K562 (cell line): ENCODE measurements around the gene TIMM17A. TPM values are rescaled to one million over a fixed set of nuclear protein-coding genes. Genes with fewer than 3 reads are reported as not detected.

Experiments used
- CSDE1 ChIP-seq, 2 experiments: fragments of 450-650 bp; IDR thresholded peaks; 2 replicates each; pipeline ENCODE4 v1.6.1; 2016; ENCODE audit warnings: mild to moderate bottlenecking in 1 of 2
- HDGF ChIP-seq: fragments of 450-650 bp; IDR thresholded peaks from 2 replicates; pipeline ENCODE4 v1.6.1; 2016
- HNRNPK ChIP-seq: fragments of 200-400 bp; formaldehyde crosslinking; IDR thresholded peaks from one replicate; pipeline ENCODE4 v1.6.1; 2018; ENCODE audit warnings: mild to moderate bottlenecking, low read depth, low read length; ENCODE audit not compliant: poor library complexity, severe bottlenecking
- ZNF436 ChIP-seq: fragments of 250-450, 450-650 bp; sonication (Bioruptor Pico); formaldehyde crosslinking; IDR thresholded peaks from 2 replicates; pipeline ENCODE4 v1.7.0; 2020; ENCODE audit warnings: mild to moderate bottlenecking
- polyA plus RNA-seq, 8 experiments: library from polyadenylated mRNA; depleted of rRNA in 4 of 8; stranded (reverse) in 5 of 8; unstranded in 3 of 8; fragments of >200 nt; fragmentation: Nextera tagmentation in 2 of 8; fragmentation: Illumina TruSeq in 1 of 8; extraction: Ambion mirVana in 2 of 8; extraction: Trizol in 1 of 8; gene quantifications; 2 replicates each; pipeline versions ENCODE4 v1.2.1 to v1.2.3, GENCODE V29; 2011 to 2014; ENCODE audit warnings: inconsistent platforms in 1 of 8, missing spikeins in 1 of 8
- total RNA-seq, 7 experiments: library from RNA; depleted of rRNA in 6 of 7; stranded (reverse); fragments of >200 nt in 6 of 7; fragmentation: Illumina TruSeq in 2 of 7; extraction: Trizol in 2 of 7; gene quantifications; 2 replicates each; pipeline versions ENCODE4 v1.2.1 to v1.2.3, GENCODE V29; 2011 to 2021; ENCODE audit warnings: low replicate concordance in 1 of 7
- TF ChIP-seq, protein P1 (sequence below), 2 experiments: fragments of 450-650 bp; IDR thresholded peaks; 2 replicates each; pipeline ENCODE4 v1.6.1; 2016; ENCODE audit warnings: mild to moderate bottlenecking in 2 of 2, borderline replicate concordance in 1 of 2, low read depth in 1 of 2, moderate library complexity in 1 of 2
- TF ChIP-seq, protein P2 (sequence below): fragments of 450-650 bp; IDR thresholded peaks from 2 replicates; pipeline ENCODE4 v1.6.1; 2018; ENCODE audit not compliant: partially characterized antibody
- TF ChIP-seq, protein P3 (sequence below): sonication (generic); formaldehyde crosslinking; IDR thresholded peaks from 2 replicates; pipeline ENCODE4 v1.8.0; 2022; ENCODE audit warnings: mild to moderate bottlenecking, low read depth, missing genetic modification reagents

The TIMM17A gene
- total and polyA plus RNA-seq, 9 of the 15 experiments (the other 6 are each of a cell fraction or from before 2014, with no cell fraction given): 116 to 744 (median 180) TPM

GRCh38 chr1:202014060-202014459 is 58.8 kb downstream of the TIMM17A start (continued):
- TF ChIP-seq HNRNPK (no peak), ZNF436 (no peak), CSDE1 (IDR thresholded peaks at IDR 0.05) (no peak), HDGF (no peak)
- TF ChIP-seq, protein P1, sequence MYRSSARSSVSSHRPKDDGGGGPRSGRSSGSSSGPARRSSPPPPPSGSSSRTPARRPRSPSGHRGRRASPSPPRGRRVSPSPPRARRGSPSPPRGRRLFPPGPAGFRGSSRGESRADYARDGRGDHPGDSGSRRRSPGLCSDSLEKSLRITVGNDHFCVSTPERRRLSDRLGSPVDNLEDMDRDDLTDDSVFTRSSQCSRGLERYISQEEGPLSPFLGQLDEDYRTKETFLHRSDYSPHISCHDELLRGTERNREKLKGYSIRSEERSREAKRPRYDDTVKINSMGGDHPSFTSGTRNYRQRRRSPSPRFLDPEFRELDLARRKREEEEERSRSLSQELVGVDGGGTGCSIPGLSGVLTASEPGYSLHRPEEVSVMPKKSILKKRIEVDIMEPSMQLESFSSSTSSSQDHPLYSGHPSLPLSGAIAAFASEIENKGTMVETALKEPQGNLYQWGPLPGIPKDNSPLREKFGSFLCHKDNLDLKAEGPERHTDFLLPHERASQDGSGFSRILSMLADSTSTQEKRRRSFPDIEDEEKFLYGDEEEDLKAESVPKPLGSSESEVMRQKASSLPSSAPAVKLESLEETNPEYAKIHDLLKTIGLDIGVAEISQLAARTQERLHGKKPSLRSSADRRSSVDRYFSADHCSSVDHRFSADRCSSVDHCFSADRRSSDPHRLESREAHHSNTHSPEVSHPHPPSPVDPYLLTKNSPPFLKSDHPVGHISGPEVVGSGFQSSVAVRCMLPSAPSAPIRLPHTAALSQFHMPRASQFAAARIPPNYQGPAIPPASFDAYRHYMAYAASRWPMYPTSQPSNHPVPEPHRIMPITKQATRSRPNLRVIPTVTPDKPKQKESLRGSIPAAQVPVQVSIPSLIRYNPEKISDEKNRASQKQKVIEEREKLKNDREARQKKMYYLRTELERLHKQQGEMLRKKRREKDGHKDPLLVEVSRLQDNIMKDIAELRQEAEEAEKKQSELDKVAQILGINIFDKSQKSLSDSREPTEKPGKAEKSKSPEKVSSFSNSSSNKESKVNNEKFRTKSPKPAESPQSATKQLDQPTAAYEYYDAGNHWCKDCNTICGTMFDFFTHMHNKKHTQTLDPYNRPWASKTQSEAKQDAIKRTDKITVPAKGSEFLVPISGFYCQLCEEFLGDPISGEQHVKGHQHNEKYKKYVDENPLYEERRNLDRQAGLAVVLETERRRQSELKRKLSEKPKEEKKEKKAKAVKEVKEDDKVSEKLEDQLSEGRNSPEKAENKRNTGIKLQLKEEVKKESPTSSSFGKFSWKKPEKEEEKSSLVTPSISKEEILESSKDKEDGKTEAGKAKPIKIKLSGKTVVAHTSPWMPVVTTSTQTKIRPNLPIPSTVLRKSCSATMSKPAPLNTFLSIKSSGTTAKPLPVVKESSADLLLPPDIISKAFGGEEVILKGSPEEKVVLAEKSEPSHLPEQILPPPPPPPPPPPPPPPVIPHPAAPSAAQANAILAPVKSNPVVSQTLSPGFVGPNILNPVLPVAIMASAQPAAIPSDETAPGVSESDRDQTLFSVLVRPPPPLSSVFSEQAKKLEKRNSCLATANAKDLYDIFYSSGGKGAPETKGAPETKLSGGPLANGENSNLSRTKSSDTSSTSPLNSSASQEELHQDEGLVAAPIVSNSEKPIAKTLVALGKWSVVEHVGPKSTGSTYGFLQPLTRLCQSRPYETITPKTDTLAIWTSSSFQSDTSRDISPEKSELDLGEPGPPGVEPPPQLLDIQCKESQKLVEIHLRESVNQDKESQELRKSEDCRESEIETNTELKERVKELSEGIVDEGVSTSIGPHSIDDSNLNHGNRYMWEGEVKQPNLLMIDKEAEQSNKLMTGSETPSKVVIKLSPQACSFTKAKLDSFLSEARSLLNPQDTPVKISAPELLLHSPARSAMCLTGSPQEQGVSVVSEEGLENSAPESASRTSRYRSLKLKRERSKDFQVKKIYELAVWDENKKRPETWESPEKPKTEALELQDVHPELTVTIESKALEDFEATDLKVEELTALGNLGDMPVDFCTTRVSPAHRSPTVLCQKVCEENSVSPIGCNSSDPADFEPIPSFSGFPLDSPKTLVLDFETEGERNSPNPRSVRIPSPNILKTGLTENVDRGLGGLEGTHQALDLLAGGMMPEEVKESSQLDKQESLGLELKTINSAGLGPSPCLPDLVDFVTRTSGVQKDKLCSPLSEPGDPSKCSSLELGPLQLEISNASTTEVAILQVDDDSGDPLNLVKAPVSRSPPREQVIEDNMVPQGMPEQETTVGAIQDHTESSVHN (IDR thresholded peaks at IDR 0.05; ENCODE audit: borderline replicate concordance in 1 of 2, low read depth in 1 of 2): no peak
- TF ChIP-seq, protein P2, sequence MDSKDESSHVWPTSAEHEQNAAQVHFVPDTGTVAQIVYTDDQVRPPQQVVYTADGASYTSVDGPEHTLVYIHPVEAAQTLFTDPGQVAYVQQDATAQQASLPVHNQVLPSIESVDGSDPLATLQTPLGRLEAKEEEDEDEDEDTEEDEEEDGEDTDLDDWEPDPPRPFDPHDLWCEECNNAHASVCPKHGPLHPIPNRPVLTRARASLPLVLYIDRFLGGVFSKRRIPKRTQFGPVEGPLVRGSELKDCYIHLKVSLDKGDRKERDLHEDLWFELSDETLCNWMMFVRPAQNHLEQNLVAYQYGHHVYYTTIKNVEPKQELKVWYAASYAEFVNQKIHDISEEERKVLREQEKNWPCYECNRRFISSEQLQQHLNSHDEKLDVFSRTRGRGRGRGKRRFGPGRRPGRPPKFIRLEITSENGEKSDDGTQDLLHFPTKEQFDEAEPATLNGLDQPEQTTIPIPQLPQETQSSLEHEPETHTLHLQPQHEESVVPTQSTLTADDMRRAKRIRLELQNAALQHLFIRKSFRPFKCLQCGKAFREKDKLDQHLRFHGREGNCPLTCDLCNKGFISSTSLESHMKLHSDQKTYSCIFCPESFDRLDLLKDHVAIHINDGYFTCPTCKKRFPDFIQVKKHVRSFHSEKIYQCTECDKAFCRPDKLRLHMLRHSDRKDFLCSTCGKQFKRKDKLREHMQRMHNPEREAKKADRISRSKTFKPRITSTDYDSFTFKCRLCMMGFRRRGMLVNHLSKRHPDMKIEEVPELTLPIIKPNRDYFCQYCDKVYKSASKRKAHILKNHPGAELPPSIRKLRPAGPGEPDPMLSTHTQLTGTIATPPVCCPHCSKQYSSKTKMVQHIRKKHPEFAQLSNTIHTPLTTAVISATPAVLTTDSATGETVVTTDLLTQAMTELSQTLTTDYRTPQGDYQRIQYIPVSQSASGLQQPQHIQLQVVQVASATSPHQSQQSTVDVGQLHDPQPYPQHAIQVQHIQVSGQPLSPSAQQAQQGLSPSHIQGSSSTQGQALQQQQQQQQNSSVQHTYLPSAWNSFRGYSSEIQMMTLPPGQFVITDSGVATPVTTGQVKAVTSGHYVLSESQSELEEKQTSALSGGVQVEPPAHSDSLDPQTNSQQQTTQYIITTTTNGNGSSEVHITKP: no peak
- TF ChIP-seq, protein P3, sequence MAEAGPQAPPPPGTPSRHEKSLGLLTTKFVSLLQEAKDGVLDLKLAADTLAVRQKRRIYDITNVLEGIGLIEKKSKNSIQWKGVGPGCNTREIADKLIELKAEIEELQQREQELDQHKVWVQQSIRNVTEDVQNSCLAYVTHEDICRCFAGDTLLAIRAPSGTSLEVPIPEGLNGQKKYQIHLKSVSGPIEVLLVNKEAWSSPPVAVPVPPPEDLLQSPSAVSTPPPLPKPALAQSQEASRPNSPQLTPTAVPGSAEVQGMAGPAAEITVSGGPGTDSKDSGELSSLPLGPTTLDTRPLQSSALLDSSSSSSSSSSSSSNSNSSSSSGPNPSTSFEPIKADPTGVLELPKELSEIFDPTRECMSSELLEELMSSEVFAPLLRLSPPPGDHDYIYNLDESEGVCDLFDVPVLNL (CRISPR knock-in tag): no peak
